ENCODE data around the gene LRP1B.
"Not testable (repeated sequence)": the region's sequence is repeated elsewhere in the genome, so short reads cannot be mapped to it uniquely, and the experiment has no call there.

Gene LRP1B

GRCh38 chr2:142100139-142100873 lies 30.5 kb downstream of the LRP1B start:
- DNase-seq (ENCODE audit: insufficient read length) = no peak
- no peak for FAIRE-seq
- TF ChIP-seq POLR2AphosphoS5 (IDR thresholded peaks at IDR 0.05; ENCODE audit: low read depth, low read length) (no peak), TAF1 (IDR thresholded peaks at IDR 0.05; ENCODE audit: borderline replicate concordance, low read depth, low read length) (no peak), POLR2A (IDR thresholded peaks at IDR 0.05; ENCODE audit: low read depth, low read length) (no peak)

- no peak for TF ChIP-seq POLR2AphosphoS5 (IDR thresholded peaks at IDR 0.05; ENCODE audit: low read depth, low read length)
- no peak for TF ChIP-seq TAF1 (IDR thresholded peaks at IDR 0.05; ENCODE audit: borderline replicate concordance, low read depth, low read length)
- no peak for TF ChIP-seq POLR2A (IDR thresholded peaks at IDR 0.05; ENCODE audit: low read depth, low read length)
- no peak for FAIRE-seq
- DNase-seq (ENCODE audit: insufficient read length) = no peak
These were observed 33.1 kb downstream of the LRP1B start for GRCh38 chr2:142097711-142098110.

GRCh38 chr2:142095647-142096046 lies 35.2 kb downstream of the LRP1B start:
- TF ChIP-seq TAF1 (IDR thresholded peaks at IDR 0.05; ENCODE audit: borderline replicate concordance, low read depth, low read length) (no peak), POLR2AphosphoS5 (IDR thresholded peaks at IDR 0.05; ENCODE audit: low read depth, low read length) (no peak), POLR2A (IDR thresholded peaks at IDR 0.05; ENCODE audit: low read depth, low read length) (no peak)
- FAIRE-seq (no peak), DNase-seq (ENCODE audit: insufficient read length) (no peak)

- FAIRE-seq (no peak), DNase-seq (ENCODE audit: insufficient read length) (no peak)
- TF ChIP-seq TAF1 (IDR thresholded peaks at IDR 0.05; ENCODE audit: borderline replicate concordance, low read depth, low read length) = no peak
- no peak for TF ChIP-seq POLR2A (IDR thresholded peaks at IDR 0.05; ENCODE audit: low read depth, low read length)
- TF ChIP-seq POLR2AphosphoS5 (IDR thresholded peaks at IDR 0.05; ENCODE audit: low read depth, low read length) = no peak
These were observed 36.6 kb downstream of the LRP1B start for GRCh38 chr2:142094233-142094632.

GRCh38 chr2:142088058-142088568 lies 42.7 kb downstream of the LRP1B start:
- TF ChIP-seq POLR2AphosphoS5 (IDR thresholded peaks at IDR 0.05; ENCODE audit: low read depth, low read length) (no peak), TAF1 (IDR thresholded peaks at IDR 0.05; ENCODE audit: borderline replicate concordance, low read depth, low read length) (no peak), POLR2A (IDR thresholded peaks at IDR 0.05; ENCODE audit: low read depth, low read length) (no peak)
- no peak for DNase-seq (ENCODE audit: insufficient read length)
- FAIRE-seq = no peak

- FAIRE-seq; DNase-seq (ENCODE audit: insufficient read length): not testable (repeated sequence)
These were observed 43.2 kb downstream of the LRP1B start for GRCh38 chr2:142087585-142087984.

- DNase-seq (ENCODE audit: insufficient read length) = no peak
- TF ChIP-seq POLR2A (IDR thresholded peaks at IDR 0.05; ENCODE audit: low read depth, low read length) (no peak), TAF1 (IDR thresholded peaks at IDR 0.05; ENCODE audit: borderline replicate concordance, low read depth, low read length) (no peak), POLR2AphosphoS5 (IDR thresholded peaks at IDR 0.05; ENCODE audit: low read depth, low read length) (no peak)
- no peak for FAIRE-seq
These were observed 48.4 kb downstream of the LRP1B start for GRCh38 chr2:142082368-142082767.

GRCh38 chr2:142076317-142076716 lies 54.5 kb downstream of the LRP1B start:
- FAIRE-seq (no peak), DNase-seq (ENCODE audit: insufficient read length) (no peak)
- no peak for TF ChIP-seq POLR2A (IDR thresholded peaks at IDR 0.05; ENCODE audit: low read depth, low read length)
- TF ChIP-seq TAF1 (IDR thresholded peaks at IDR 0.05; ENCODE audit: borderline replicate concordance, low read depth, low read length) = no peak
- no peak for TF ChIP-seq POLR2AphosphoS5 (IDR thresholded peaks at IDR 0.05; ENCODE audit: low read depth, low read length)

- FAIRE-seq (no peak), DNase-seq (ENCODE audit: insufficient read length) (no peak)
- TF ChIP-seq POLR2AphosphoS5 (IDR thresholded peaks at IDR 0.05; ENCODE audit: low read depth, low read length) = no peak
- no peak for TF ChIP-seq TAF1 (IDR thresholded peaks at IDR 0.05; ENCODE audit: borderline replicate concordance, low read depth, low read length)
- no peak for TF ChIP-seq POLR2A (IDR thresholded peaks at IDR 0.05; ENCODE audit: low read depth, low read length)
These were observed 55.0 kb downstream of the LRP1B start for GRCh38 chr2:142075826-142076225.

GRCh38 chr2:142069251-142069888 lies 61.4 kb downstream of the LRP1B start:
- DNase-seq (ENCODE audit: insufficient read length) (no peak), FAIRE-seq (no peak)
- TF ChIP-seq TAF1 (IDR thresholded peaks at IDR 0.05; ENCODE audit: borderline replicate concordance, low read depth, low read length) (no peak), POLR2A (IDR thresholded peaks at IDR 0.05; ENCODE audit: low read depth, low read length) (no peak), POLR2AphosphoS5 (IDR thresholded peaks at IDR 0.05; ENCODE audit: low read depth, low read length) (no peak)

GRCh38 chr2:142065700-142066099 lies 65.1 kb downstream of the LRP1B start:
- TF ChIP-seq TAF1 (IDR thresholded peaks at IDR 0.05; ENCODE audit: borderline replicate concordance, low read depth, low read length) (no peak), POLR2AphosphoS5 (IDR thresholded peaks at IDR 0.05; ENCODE audit: low read depth, low read length) (no peak), POLR2A (IDR thresholded peaks at IDR 0.05; ENCODE audit: low read depth, low read length) (no peak)
- no peak for FAIRE-seq

GRCh38 chr2:142065156-142065555 lies 65.7 kb downstream of the LRP1B start:
- FAIRE-seq (no peak), DNase-seq (ENCODE audit: insufficient read length) (no peak)
- TF ChIP-seq POLR2AphosphoS5 (IDR thresholded peaks at IDR 0.05; ENCODE audit: low read depth, low read length) = no peak
- no peak for TF ChIP-seq POLR2A (IDR thresholded peaks at IDR 0.05; ENCODE audit: low read depth, low read length)
- no peak for TF ChIP-seq TAF1 (IDR thresholded peaks at IDR 0.05; ENCODE audit: borderline replicate concordance, low read depth, low read length)

More at GRCh38 chr2:142065700-142066099, 65.1 kb downstream of the LRP1B start:
- DNase-seq (ENCODE audit: insufficient read length) = no peak
